Large intestine (tissue), 3 donors: ENCODE measurements around the gene SEC24B. TPM values are rescaled to one million over a fixed set of nuclear protein-coding genes. Genes with fewer than 3 reads are reported as not detected.
"Not testable (repeated sequence)": the region's sequence is repeated elsewhere in the genome, so short reads cannot be mapped to it uniquely, and the experiment has no call there.

Experiments used
- DNase-seq, 2 donors: peaks; one replicate each; pipeline versions ENCODE4 v3.0.0 to v3.0.0-alpha.2; 2013
- H3K27ac ChIP-seq: one replicate; pipeline ENCODE4 v1.5.1; 2013; ENCODE audit warnings: low read length
- H3K27me3 ChIP-seq: 2 replicates; pipeline ENCODE4 v1.6.1; 2013; ENCODE audit warnings: low read length; ENCODE audit not compliant: control insufficient read depth, insufficient read depth
- H3K36me3 ChIP-seq: 2 replicates; pipeline ENCODE4 v1.6.1; 2013; ENCODE audit warnings: low read length; ENCODE audit not compliant: control insufficient read depth, insufficient read depth
- H3K4me1 ChIP-seq: one replicate; pipeline ENCODE4 v1.6.1; 2013; ENCODE audit warnings: low read length; ENCODE audit not compliant: control insufficient read depth, insufficient read depth
- H3K4me3 ChIP-seq: one replicate; pipeline ENCODE4 v1.5.1; 2013; ENCODE audit warnings: low read length
- H3K9me3 ChIP-seq: one replicate; pipeline ENCODE4 v1.6.1; 2013; ENCODE audit warnings: mild to moderate bottlenecking, low read depth, low read length, moderate library complexity; ENCODE audit not compliant: control insufficient read depth
- WGBS: methylation state at CpG from one replicate; pipeline ENCODE4 v1.1.5; 2013; ENCODE audit warnings: low lambda C conversion rate; ENCODE audit not compliant: insufficient coverage; 5-methylcytosine and 5-hydroxymethylcytosine counted together
- polyA plus RNA-seq: library from polyadenylated mRNA; unstranded; fragments of 120-200 nt; gene quantifications from one replicate; pipeline ENCODE4 v1.2.1, GENCODE V29; 2013

Gene SEC24B
- polyA plus RNA-seq, 1 donor = 29.3 TPM

DNA sequence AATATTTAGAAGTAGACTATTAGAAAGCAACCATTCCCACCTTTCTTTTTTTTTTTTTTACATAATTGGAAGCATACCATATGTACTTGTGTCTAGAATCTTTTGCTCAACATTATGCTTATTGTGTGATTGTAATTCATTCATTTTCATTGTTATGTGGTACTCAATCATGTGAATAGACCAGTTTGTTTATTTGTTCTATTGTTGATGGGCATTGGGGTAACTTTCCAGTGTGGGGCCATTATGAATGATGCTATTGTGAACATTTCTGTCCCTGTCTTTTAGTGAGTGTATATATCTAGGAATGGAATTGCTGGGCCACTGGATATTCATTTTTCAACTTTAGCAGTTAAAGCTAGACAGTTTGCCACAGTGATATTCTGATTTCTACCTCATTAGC is 63.9 kb downstream of the SEC24B start:
- Histone ChIP-seq H3K9me3 (no peaks in the 10 kb centered on the region), H3K4me1 (no peaks in the 10 kb centered on the region), H3K36me3 (peaks cover 62% of the 10 kb centered on the region), H3K27ac (no peak overlapping the region), H3K27me3 (no peaks in the 10 kb centered on the region), H3K4me3 (no peak overlapping the region)
- DNase-seq = no peak

DNA sequence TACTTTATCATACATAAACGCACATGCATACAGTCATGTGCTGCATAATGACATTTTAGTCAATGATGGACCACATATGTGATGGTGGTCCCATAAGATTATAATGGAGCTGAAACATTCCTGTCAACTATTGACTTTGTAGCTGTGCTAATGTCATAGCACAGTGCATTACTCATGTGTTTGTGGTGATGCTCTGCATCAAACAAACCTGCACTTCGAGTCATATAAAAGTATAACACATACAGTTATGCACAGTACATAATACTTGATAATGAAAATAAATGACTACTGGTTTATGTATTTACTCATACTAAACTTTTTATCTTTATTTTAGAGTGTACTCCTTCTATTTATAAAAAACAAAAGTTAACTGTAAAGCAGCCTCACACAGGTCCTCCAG is 65.9 kb downstream of the SEC24B start:
- H3K27ac ChIP-seq = no peak overlapping the region
- H3K36me3 ChIP-seq = peaks cover 58% of the 10 kb centered on the region
- no peaks in the 10 kb centered on the region for H3K9me3 ChIP-seq
- H3K4me1 ChIP-seq = no peaks in the 10 kb centered on the region
- no peak overlapping the region for H3K4me3 ChIP-seq
- no peaks in the 10 kb centered on the region for H3K27me3 ChIP-seq
- 88% methylated on average over 1 of the region's 2 CpGs for WGBS
- DNase-seq = no peak

DNA sequence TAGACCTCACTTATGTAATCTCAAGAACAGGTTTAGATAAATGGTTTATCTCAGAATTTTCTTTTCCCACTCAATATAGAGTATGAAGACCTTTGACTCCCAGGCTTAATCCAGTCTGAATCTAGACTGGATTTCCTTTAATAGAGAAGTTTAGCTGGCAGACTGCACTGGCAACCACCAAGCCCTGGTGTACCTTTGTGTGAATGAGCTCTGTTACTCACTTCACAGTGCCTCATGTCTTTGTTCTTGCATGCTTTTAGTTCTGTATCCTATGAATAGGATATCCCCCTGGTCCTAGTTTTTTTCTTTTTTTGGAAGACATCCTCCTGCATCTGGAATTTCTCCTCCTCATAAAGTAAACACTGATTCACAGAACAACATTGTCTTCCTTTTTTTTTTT is 73.3 kb downstream of the SEC24B start:
- Histone ChIP-seq H3K4me1 (no peaks in the 10 kb centered on the region), H3K27ac (no peak overlapping the region), H3K9me3 (no peaks in the 10 kb centered on the region), H3K27me3 (no peaks in the 10 kb centered on the region), H3K4me3 (no peak overlapping the region), H3K36me3 (peaks cover 33% of the 10 kb centered on the region)
- DNase-seq = no peak

DNA sequence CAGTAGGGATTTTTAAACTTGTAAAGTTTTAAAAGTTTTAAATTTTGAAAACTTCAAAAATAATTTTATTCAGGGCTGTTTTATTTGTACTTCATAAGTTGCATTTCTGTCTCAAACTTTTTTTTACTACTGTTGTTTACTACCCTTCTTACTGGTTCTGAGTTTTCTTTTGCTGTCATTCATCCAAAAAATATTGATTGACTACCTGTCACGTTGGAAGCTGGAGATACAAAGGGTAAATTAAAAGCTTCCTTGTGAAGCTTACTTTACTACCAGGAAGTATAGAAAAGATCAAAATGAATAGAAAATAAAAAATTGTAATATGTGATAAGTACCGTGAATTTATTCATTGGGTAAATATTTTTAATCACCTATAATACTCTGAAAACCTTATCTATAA is 77.1 kb downstream of the SEC24B start:
- 68% methylated on average over 2 of the region's 2 CpGs for WGBS

DNA sequence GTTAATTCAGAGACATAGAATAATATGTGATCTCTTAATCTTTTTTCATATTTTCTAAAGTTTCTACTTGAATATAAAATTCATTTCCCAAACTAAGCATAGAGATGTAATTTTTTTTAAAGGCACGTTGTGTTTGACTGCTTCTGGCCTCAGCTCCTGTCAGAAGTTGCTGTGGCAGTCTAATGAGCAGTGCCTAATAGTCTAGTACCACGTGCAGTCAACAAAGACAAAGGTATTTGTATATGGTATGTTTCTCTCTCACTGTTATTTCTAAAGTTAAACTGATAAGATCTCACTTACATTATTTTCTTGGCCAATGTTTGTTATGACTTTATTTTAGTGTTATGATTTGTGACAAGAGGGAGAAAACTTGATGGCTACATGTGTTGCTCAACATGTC is 77.8 kb downstream of the SEC24B start:
- no peak for DNase-seq

More for the DNA sequence above, 77.1 kb downstream of the SEC24B start:
- Histone ChIP-seq H3K4me1 (no peaks in the 10 kb centered on the region), H3K27me3 (no peaks in the 10 kb centered on the region), H3K9me3 (no peaks in the 10 kb centered on the region), H3K36me3 (peaks cover 44% of the 10 kb centered on the region), H3K4me3 (no peak overlapping the region), H3K27ac (no peak overlapping the region)
- DNase-seq = no peak

DNA sequence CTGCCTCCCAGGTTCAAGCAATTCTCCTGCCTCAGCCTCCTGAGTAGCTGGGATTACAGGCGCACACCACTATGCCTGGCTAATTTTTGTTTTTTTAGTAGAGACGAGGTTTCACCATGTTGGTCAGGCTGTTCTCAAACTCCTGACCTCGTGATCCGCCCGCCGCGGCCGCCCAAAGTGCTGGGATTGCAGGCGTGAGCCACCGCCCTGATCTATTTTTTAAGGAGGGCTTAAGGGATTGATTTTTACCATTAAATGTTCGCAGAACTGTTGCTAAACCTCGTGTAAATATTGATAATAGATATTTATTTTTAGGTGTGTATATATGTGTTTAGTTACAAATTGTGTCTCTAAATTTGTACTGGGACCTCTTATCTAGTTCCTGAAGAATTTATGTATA is 79.8 kb downstream of the SEC24B start:
- H3K36me3 ChIP-seq = peaks cover 39% of the 10 kb centered on the region
- not testable (repeated sequence) for DNase-seq, H3K4me3 ChIP-seq, H3K27ac ChIP-seq, H3K4me1 ChIP-seq, H3K9me3 ChIP-seq, H3K27me3 ChIP-seq
- WGBS = 100% methylated on average over 1 of the region's 12 CpGs

More for the DNA sequence above, 77.8 kb downstream of the SEC24B start:
- Histone ChIP-seq H3K36me3 (peaks cover 41% of the 10 kb centered on the region), H3K4me1 (no peaks in the 10 kb centered on the region), H3K4me3 (no peak overlapping the region), H3K27me3 (no peaks in the 10 kb centered on the region), H3K27ac (no peak overlapping the region), H3K9me3 (no peaks in the 10 kb centered on the region)
- WGBS = no CpG with 5 or more reads among the region's 2 CpGs

DNA sequence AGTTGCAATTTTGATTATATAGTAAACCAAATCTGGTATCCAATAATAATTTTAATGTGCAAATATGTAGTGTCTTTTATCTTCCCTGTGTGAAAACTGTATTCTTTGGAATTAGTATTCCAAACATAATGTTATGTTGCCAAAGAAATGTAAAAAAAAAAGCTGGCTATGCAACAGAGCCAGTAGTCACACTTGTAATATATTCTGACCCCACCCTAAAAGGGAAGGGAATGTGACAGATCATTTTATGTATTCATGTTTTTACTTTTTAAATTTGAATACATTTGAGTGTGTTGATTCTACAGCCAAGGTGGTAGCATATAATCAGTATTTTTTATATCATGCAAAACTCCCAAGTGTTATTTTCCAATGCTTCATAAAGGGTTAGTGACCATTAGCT is 98.6 kb downstream of the SEC24B start:
- H3K4me1 ChIP-seq = no peaks in the 10 kb centered on the region
- H3K9me3 ChIP-seq = no peaks in the 10 kb centered on the region
- H3K36me3 ChIP-seq = peaks cover 76% of the 10 kb centered on the region
- no peak for DNase-seq
- no peak overlapping the region for H3K27ac ChIP-seq
- H3K27me3 ChIP-seq = no peaks in the 10 kb centered on the region
- no peak overlapping the region for H3K4me3 ChIP-seq

DNA sequence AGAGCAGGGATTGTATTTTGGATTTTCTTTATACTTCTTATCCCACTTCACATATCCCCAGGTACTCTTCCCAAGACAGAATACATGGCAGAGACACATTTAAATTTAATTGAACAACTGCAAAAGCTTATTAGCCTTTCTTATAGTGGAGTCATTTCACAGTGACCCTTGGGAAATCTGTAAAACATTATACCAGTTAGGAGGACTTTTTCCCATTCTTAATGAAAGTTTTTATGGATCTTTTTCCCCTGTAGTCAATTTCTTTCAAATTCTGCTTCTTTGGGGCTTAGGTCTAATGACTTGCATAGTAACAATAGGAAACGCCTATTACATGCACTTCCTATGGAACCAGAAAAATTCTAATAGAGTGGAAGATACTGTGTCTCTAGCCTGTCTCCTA is 111.8 kb downstream of the SEC24B start:
- Histone ChIP-seq H3K27ac (no peak overlapping the region), H3K4me3 (no peak overlapping the region), H3K36me3 (peaks cover 29% of the 10 kb centered on the region), H3K9me3 (no peaks in the 10 kb centered on the region), H3K27me3 (no peaks in the 10 kb centered on the region), H3K4me1 (no peaks in the 10 kb centered on the region)
- no peak for DNase-seq
- WGBS = 100% methylated on average over 1 of the region's 1 CpG

DNA sequence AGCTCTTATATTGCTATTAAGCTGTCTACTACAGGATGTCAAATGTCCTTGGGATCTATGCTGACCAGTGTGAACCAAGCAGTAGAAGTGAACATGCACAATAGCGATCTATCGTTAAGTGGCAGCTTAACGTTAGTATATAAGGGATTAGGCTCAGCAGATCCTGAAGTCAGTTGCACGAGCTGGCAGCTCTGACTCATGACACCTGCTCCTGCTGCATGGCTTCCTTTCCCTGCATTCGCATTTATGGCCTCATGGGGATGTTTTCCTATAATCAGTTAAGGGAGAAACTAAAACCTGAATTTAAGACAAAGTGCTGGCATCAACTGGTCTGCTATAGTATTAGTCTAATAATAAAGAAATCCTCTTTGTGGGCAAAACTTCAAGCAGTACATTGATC is 113.8 kb downstream of the SEC24B start:
- H3K27ac ChIP-seq = no peak overlapping the region
- no peaks in the 10 kb centered on the region for H3K4me1 ChIP-seq
- no peaks in the 10 kb centered on the region for H3K27me3 ChIP-seq
- no peaks in the 10 kb centered on the region for H3K9me3 ChIP-seq
- no peak for DNase-seq
- H3K36me3 ChIP-seq = peaks cover 16% of the 10 kb centered on the region
- no peak overlapping the region for H3K4me3 ChIP-seq
- WGBS = no CpG with 5 or more reads among the region's 5 CpGs

DNA sequence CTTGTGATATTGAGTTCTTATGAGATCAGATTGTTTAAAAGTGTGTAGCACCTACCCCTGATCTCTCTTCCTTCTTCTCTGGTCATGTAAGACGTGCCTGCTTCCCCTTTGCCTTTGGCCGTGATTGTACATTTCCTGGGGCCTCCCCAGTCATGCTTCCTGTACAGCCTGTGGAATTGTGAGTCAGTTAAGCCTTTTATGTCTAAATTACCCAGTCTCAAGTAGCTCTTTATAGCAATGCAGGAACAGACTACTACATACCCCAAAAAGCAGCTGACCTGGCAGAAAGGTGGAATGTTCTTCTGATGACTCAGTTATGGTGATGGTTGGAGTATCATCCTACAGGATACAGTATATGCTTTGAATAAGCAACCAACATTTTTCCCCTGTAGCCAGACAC is 115.0 kb downstream of the SEC24B start:
- Histone ChIP-seq H3K27ac (no peak overlapping the region), H3K36me3 (peaks cover 6% of the 10 kb centered on the region), H3K4me1 (no peaks in the 10 kb centered on the region), H3K27me3 (no peaks in the 10 kb centered on the region), H3K9me3 (no peaks in the 10 kb centered on the region), H3K4me3 (no peak overlapping the region)
- DNase-seq = no peak
- WGBS = no CpG with 5 or more reads among the region's 2 CpGs

DNA sequence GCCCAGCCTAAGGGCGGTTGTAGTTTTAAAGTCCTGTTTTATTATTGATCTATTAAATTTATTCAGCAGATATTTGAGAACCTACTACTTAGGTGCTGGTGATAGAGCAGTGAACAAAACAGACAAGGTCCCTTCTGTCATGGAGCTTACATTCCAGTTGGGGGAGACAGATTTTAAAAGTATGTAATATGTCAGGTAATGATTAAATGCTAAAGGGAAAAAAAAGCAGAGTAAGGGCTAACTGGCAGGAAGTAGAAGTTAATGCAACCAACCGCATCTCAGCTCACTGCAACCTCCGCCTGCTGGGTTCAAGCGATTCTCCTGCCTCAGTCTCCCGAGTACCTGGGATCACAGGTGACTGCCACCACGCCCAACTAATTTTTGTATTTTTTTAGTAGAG is 118.6 kb downstream of the SEC24B start:
- no peaks in the 10 kb centered on the region for H3K4me1 ChIP-seq
- H3K36me3 ChIP-seq = no peaks in the 10 kb centered on the region
- WGBS = 83% methylated on average over 1 of the region's 6 CpGs

More for the DNA sequence above, 118.6 kb downstream of the SEC24B start:
- Histone ChIP-seq H3K27me3 (no peaks in the 10 kb centered on the region), H3K9me3 (peaks cover 2% of the 10 kb centered on the region), H3K4me3 (no peak overlapping the region), H3K27ac (no peak overlapping the region)
- DNase-seq = no peak
